Measurements from ENCODE around the gene TLN1.
A peak's percentile ranks its signal among the peaks of the same experiment; 100 is the strongest.

Gene TLN1

DNA sequence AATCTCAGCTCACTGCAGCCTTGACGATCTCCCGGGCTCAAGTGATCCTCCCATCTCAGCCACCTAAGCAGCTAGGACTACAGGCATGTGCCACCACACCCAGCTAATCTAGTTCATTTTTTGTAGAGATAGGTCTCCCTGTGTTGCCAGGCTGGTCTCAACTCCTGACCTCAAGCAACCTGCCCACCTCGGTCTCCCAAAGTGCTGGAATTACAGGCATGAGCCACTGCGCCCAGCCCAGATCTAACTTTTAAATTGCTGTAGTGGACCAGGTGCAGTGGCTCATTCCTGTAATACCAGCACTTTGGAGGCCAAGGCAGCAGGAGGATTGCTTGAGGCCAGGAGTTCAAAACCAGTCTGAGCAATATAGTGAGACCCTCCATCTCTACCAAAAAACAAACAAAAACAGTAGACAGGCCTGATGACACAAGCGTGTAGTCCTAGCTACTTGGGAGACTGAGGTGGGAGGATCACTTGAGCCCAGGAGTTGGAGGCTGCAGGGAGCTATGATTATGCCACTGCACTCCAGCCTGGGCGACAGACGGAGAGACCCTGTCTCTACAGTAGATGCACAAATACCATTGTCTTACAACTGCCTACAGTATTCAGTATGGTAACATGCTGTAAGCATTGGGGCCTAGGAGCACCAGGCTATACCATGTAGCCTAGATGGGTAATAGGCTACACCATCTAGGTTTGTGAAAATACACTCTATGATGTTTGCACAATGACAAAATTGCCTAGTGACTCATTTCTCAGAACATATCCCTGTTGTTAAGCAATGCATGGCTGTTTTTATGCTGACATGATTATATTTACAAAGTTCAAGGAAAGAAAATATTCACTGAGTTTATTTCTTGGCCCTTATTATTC is 79.8 kb downstream of the TLN1 start:
- TF ChIP-seq, protein P1, sequence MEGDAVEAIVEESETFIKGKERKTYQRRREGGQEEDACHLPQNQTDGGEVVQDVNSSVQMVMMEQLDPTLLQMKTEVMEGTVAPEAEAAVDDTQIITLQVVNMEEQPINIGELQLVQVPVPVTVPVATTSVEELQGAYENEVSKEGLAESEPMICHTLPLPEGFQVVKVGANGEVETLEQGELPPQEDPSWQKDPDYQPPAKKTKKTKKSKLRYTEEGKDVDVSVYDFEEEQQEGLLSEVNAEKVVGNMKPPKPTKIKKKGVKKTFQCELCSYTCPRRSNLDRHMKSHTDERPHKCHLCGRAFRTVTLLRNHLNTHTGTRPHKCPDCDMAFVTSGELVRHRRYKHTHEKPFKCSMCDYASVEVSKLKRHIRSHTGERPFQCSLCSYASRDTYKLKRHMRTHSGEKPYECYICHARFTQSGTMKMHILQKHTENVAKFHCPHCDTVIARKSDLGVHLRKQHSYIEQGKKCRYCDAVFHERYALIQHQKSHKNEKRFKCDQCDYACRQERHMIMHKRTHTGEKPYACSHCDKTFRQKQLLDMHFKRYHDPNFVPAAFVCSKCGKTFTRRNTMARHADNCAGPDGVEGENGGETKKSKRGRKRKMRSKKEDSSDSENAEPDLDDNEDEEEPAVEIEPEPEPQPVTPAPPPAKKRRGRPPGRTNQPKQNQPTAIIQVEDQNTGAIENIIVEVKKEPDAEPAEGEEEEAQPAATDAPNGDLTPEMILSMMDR (IDR thresholded peaks at IDR 0.05; ENCODE audit: poor library complexity, severe bottlenecking) = no peak
- peaks cover 13% of the 10 kb centered on the region for H3K4me1 ChIP-seq (ENCODE audit: insufficient read depth, poor library complexity, severe bottlenecking)
- ATAC-seq (ENCODE audit: low read depth) (peak; percentile 80), DNase-seq (ENCODE audit: low spot score) (no peak)
- no peak overlapping the region for H3K4me3 ChIP-seq (ENCODE audit: severe bottlenecking)
- H3K9me3 ChIP-seq (ENCODE audit: severe bottlenecking) = no peaks in the 10 kb centered on the region
- H3K27ac ChIP-seq (ENCODE audit: poor library complexity, severe bottlenecking) = peak overlapping the region; percentile 38
- H3K27me3 ChIP-seq (ENCODE audit: insufficient read depth, poor library complexity, severe bottlenecking) = no peaks in the 10 kb centered on the region
- no peaks in the 10 kb centered on the region for H3K36me3 ChIP-seq (ENCODE audit: low read depth)

DNA sequence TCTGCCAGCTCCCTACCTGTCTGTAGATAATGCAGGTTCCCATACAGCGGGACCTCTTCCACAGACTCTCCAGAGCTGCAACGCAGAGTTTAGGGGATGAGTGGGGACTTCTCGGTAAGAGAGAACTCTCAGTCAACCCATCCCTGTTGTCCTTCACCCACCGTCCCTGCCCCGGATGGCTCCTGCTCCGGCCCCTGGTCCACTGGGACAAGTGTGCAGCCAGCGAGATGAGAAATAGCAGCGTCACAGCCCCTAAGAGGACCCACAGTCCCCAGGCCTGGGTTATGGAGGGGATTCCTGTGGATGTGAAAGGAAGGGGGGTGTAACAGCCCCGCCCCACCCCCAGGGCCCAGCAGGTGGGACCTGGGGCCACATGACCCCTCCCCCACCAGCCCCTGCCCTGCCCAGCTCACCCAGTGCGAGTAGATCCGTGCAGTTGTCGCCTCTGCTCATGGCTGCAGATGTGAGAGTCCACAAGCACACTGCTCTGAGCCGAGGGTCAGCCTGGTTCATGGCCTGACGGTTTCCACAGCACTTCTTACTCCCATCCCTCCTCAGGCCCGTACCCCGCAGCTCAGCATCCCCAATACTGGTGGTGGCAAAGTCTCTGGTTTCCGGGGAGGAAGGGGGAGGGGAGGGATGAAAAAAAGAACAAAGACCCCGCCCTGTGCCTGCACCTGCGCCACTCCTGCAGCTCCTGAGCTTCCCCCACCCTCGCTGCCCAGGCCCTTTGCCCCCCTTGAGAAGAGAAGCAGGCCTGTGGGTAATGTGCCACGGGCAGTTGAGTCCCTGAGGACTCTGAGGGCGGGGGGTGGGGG is 81.4 kb downstream of the TLN1 start, which contains the start of gene SIT1:
SIT1 (minus strand) TSS at position 591 of the 818 bp plus-strand sequence; CDS start at position 513, 78 bp downstream.
- H3K9me3 ChIP-seq (ENCODE audit: severe bottlenecking) = no peaks in the 10 kb centered on the region
- peaks cover 16% of the 10 kb centered on the region for H3K4me1 ChIP-seq (ENCODE audit: insufficient read depth, poor library complexity, severe bottlenecking)
- no peak within 1 kb of the TSS for H3K4me3 ChIP-seq (ENCODE audit: severe bottlenecking)
- TF ChIP-seq, protein P1 (IDR thresholded peaks at IDR 0.05; ENCODE audit: poor library complexity, severe bottlenecking) = no peak
- ATAC-seq (ENCODE audit: low read depth) (no peak), DNase-seq (ENCODE audit: low spot score) (no peak)
- no peaks in the 10 kb centered on the region for H3K27me3 ChIP-seq (ENCODE audit: insufficient read depth, poor library complexity, severe bottlenecking)
- H3K27ac ChIP-seq (ENCODE audit: poor library complexity, severe bottlenecking) = peak within 1 kb of the TSS; percentile 38
- H3K36me3 ChIP-seq (ENCODE audit: low read depth) = no peaks in the 10 kb centered on the region

DNA sequence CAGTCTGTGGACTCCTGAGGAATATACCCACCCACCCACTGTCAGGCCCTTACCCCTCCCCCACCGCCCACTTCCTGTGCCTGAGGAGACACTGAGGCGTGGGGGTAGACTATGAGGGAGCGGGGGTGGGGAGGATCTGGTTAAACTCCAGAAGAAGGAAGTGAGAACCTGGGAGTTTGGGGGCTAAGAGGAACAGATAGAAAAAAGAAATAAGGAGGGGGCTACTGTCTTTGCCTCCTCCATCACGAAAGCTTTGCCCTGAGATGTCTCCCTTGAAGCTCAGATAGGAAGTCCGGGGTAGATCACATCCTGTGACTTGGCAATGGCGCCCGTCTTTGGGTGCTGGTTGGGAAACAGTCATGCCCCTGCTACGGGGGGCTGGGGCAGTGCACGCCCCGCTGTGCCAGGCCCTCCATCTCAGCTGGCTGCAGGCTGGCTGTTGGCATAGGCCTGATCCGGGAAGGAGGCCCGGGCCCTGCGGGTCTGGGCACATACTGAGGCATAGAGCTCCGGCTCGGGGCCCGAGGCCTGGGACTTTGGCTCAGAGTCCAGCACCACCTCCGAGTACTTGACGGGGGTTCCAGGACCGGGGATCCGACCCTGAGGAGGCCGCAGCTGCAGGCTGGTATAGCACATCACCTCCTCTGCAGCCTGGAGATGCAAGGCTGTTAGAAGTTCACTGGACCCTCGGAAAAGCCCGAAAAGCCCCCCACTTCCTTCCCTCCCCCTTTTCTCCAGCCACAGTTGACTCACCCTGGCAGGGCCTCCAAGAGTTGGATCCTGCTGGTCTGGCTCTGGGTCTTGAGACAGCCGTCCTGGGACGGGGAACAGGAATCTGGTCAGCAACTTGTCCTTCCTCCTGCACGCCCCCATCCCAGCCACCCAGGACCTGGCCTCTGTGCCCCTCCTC is 82.3 kb downstream of the TLN1 start:
- Histone ChIP-seq H3K9me3 (ENCODE audit: severe bottlenecking) (no peaks in the 10 kb centered on the region), H3K4me1 (ENCODE audit: insufficient read depth, poor library complexity, severe bottlenecking) (peaks cover 17% of the 10 kb centered on the region), H3K27ac (ENCODE audit: poor library complexity, severe bottlenecking) (no peak overlapping the region), H3K4me3 (ENCODE audit: severe bottlenecking) (no peak overlapping the region), H3K36me3 (ENCODE audit: low read depth) (no peaks in the 10 kb centered on the region), H3K27me3 (ENCODE audit: insufficient read depth, poor library complexity, severe bottlenecking) (no peaks in the 10 kb centered on the region)
- TF ChIP-seq, protein P1 (IDR thresholded peaks at IDR 0.05; ENCODE audit: poor library complexity, severe bottlenecking) = no peak
- no peak for ATAC-seq (ENCODE audit: low read depth)
- no peak for DNase-seq (ENCODE audit: low spot score)

All from RWPE2 (cell line).